Suprapubic skin (tissue), 4 donors: ENCODE results near the gene MAG.

Experiments used
- CTCF ChIP-seq, 2 donors: fragments of 200-600 bp in 1 of 2; fragments of 450-650 bp in 1 of 2; sonication (generic) in 1 of 2; IDR thresholded peaks; one replicate each; pipeline ENCODE4 v1.5.1; 2016 to 2019; ENCODE audit warnings: antibody characterized with exemption in 2 of 2, mild to moderate bottlenecking in 1 of 2, moderate library complexity in 1 of 2
- EP300 ChIP-seq: sonication (generic); formaldehyde crosslinking; IDR thresholded peaks from one replicate; pipeline ENCODE4 v1.6.1; 2017; ENCODE audit warnings: antibody characterized with exemption
- POLR2AphosphoS5 ChIP-seq, 3 donors: sonication (generic); formaldehyde crosslinking; IDR thresholded peaks; one replicate each; pipeline ENCODE4 v1.6.1; 2017; ENCODE audit warnings: antibody characterized with exemption in 3 of 3

- no peak for TF ChIP-seq POLR2AphosphoS5 (IDR thresholded peaks at IDR 0.05)
- no peak for TF ChIP-seq CTCF (IDR thresholded peaks at IDR 0.05)
- TF ChIP-seq EP300, result no peak
Observed at GRCh38 chr19:35293363-35293739, 1.4 kb downstream of the MAG start.
